Measurements from ENCODE around the gene LDB2.

LDB2 gene

GRCh38 chr4:16593386-16593785 is 305.1 kb downstream of the LDB2 start:
- no peak for TF ChIP-seq CTCF (IDR thresholded peaks at IDR 0.05; ENCODE audit: extremely low read depth, insufficient read depth, missing control alignments)
- DNase-seq (ENCODE audit: low spot score) = no peak
- in situ Hi-C loops (cut with MboI; ENCODE audit: low pct_unique_long_range_greater_than_20kb, low sequenced_read_pairs, unreplicated experiment) = no loop called here

- no peak for DNase-seq (ENCODE audit: low spot score)
- TF ChIP-seq CTCF (IDR thresholded peaks at IDR 0.05; ENCODE audit: extremely low read depth, insufficient read depth, missing control alignments) = no peak
- in situ Hi-C loops (cut with MboI; ENCODE audit: low pct_unique_long_range_greater_than_20kb, low sequenced_read_pairs, unreplicated experiment) = no loop called here
Measured at GRCh38 chr4:16591272-16591826, 307.1 kb downstream of the LDB2 start.

GRCh38 chr4:16590797-16591196 is 307.6 kb downstream of the LDB2 start:
- TF ChIP-seq CTCF (IDR thresholded peaks at IDR 0.05; ENCODE audit: extremely low read depth, insufficient read depth, missing control alignments) = no peak
- in situ Hi-C loops (cut with MboI; ENCODE audit: low pct_unique_long_range_greater_than_20kb, low sequenced_read_pairs, unreplicated experiment) = no loop called here
- DNase-seq (ENCODE audit: low spot score) = no peak

- TF ChIP-seq CTCF (IDR thresholded peaks at IDR 0.05; ENCODE audit: extremely low read depth, insufficient read depth, missing control alignments) = no peak
- DNase-seq (ENCODE audit: low spot score) = no peak
Measured at GRCh38 chr4:16588651-16589050, 309.8 kb downstream of the LDB2 start.

GRCh38 chr4:16588149-16588548 is 310.3 kb downstream of the LDB2 start:
- no peak for DNase-seq (ENCODE audit: low spot score)
- in situ Hi-C loops (cut with MboI; ENCODE audit: low pct_unique_long_range_greater_than_20kb, low sequenced_read_pairs, unreplicated experiment) = no loop called here
- no peak for TF ChIP-seq CTCF (IDR thresholded peaks at IDR 0.05; ENCODE audit: extremely low read depth, insufficient read depth, missing control alignments)

More at GRCh38 chr4:16588651-16589050, 309.8 kb downstream of the LDB2 start:
- in situ Hi-C loops (cut with MboI; ENCODE audit: low pct_unique_long_range_greater_than_20kb, low sequenced_read_pairs, unreplicated experiment) = no loop called here

GRCh38 chr4:16585053-16585452 is 313.4 kb downstream of the LDB2 start:
- in situ Hi-C loops (cut with MboI; ENCODE audit: low pct_unique_long_range_greater_than_20kb, low sequenced_read_pairs, unreplicated experiment) = no loop called here
- no peak for DNase-seq (ENCODE audit: low spot score)

More at GRCh38 chr4:16585053-16585452, 313.4 kb downstream of the LDB2 start:
- TF ChIP-seq CTCF (IDR thresholded peaks at IDR 0.05; ENCODE audit: extremely low read depth, insufficient read depth, missing control alignments) = no peak

All from GM13977 (cell line).